ENCODE measurements around the gene IQSEC1. TPM values are rescaled to one million over a fixed set of nuclear protein-coding genes. Genes with fewer than 3 reads are reported as not detected.

IQSEC1 gene
- total and polyA plus RNA-seq, 2 experiments from 2014 or later = 8.0 to 51.9 TPM

- Histone ChIP-seq H3K27me3 (ENCODE audit: insufficient read depth) (no peaks in the 10 kb centered on the region), H3K4me2 (no peak overlapping the region), H3K79me2 (replicated peaks; ENCODE audit: insufficient read depth) (no peaks in the 10 kb centered on the region), H3F3A (replicated peaks; ENCODE audit: low read depth) (no peaks in the 10 kb centered on the region), H3K4me1 (ENCODE audit: insufficient read depth) (no peaks in the 10 kb centered on the region), H3K9me2 (ENCODE audit: insufficient read depth) (no peaks in the 10 kb centered on the region), H4K20me1 (replicated peaks; ENCODE audit: insufficient read depth) (peaks cover 3% of the 10 kb centered on the region; the same call in 1 of the 2 replicates), H3K27ac (ENCODE audit: low read depth) (no peak overlapping the region), H3K36me3 (ENCODE audit: insufficient read depth) (no peaks in the 10 kb centered on the region), H3K4me3 (no peak overlapping the region), H2AFZ (no peak overlapping the region)
- Mint-ChIP-seq H3K4me3 (no peak overlapping the region), H3K27ac (no peak overlapping the region), H3K36me3 (ENCODE audit: low read depth) (no peaks in the 10 kb centered on the region), H3K9me3 (no peaks in the 10 kb centered on the region; the same call in 2 of the 3 replicates), H3K4me1 (peaks cover 16% of the 10 kb centered on the region), H3K27me3 (ENCODE audit: insufficient read depth, low read depth, poor library complexity) (peaks cover 5% of the 10 kb centered on the region)
- no peak for DNase-seq (ENCODE audit: low spot score)
- no peak for ATAC-seq
- TF ChIP-seq ETS1 (IDR thresholded peaks at IDR 0.05) = no peak
- TF ChIP-seq EZH2phosphoT487 (IDR thresholded peaks at IDR 0.05; ENCODE audit: unreplicated experiment) = no peak
- TF ChIP-seq NANOG (IDR thresholded peaks at IDR 0.05; ENCODE audit: borderline replicate concordance) = no peak
- no peak for TF ChIP-seq ZNF331 (CRISPR knock-in tag; IDR thresholded peaks at IDR 0.05; ENCODE audit: low read depth)
- TF ChIP-seq JUNB (IDR thresholded peaks at IDR 0.05; ENCODE audit: unreplicated experiment) = no peak
- TF ChIP-seq EZH2 (IDR thresholded peaks at IDR 0.05; ENCODE audit: low read depth, unreplicated experiment) = no peak
- no peak for TF ChIP-seq REST (IDR thresholded peaks at IDR 0.05; ENCODE audit: unreplicated experiment)
- no peak for TF ChIP-seq STAT1 (IDR thresholded peaks at IDR 0.05; ENCODE audit: unreplicated experiment)
- TF ChIP-seq ZNF114 (CRISPR knock-in tag; IDR thresholded peaks at IDR 0.05) = no peak
- TF ChIP-seq POLR2AphosphoS5 (IDR thresholded peaks at IDR 0.05; ENCODE audit: low read depth) = no peak
- no peak for TF ChIP-seq CREB1 (CRISPR knock-in tag; IDR thresholded peaks at IDR 0.05; ENCODE audit: low read depth)
- no peak for TF ChIP-seq ZNF462 (CRISPR knock-in tag; IDR thresholded peaks at IDR 0.05)
- TF ChIP-seq CTCF (conservative IDR thresholded peaks at IDR 0.05; ENCODE audit: low read depth in 2 of 2) = no peak
Observed at GRCh38 chr3:13050446-13050845, 22.8 kb downstream of the IQSEC1 start.
